Left ventricle myocardium inferior (tissue), 1 donor: ENCODE data around the gene FAM171A2. TPM values are rescaled to one million over a fixed set of nuclear protein-coding genes. Genes with fewer than 3 reads are reported as not detected.
A peak's percentile ranks its signal among the peaks of the same experiment; 100 is the strongest.

ENCODE experiments used
- DNase-seq: peaks from one replicate; pipeline ENCODE4 v3.0.0-alpha.2; 2020
- H3K27ac ChIP-seq: fragments of 200-600 bp; replicated peaks from 2 replicates; pipeline ENCODE4 v1.8.0; 2021
- H3K27me3 ChIP-seq: fragments of 200-600 bp; 2 replicates; pipeline ENCODE4 v1.8.0; 2021; ENCODE audit warnings: low read depth
- H3K36me3 ChIP-seq: fragments of 200-600 bp; 2 replicates; pipeline ENCODE4 v1.8.0; 2021
- H3K4me1 ChIP-seq: fragments of 200-600 bp; 2 replicates; pipeline ENCODE4 v1.8.0; 2021
- H3K4me3 ChIP-seq: fragments of 200-600 bp; 2 replicates; pipeline ENCODE4 v1.8.0; 2021; ENCODE audit warnings: mild to moderate bottlenecking, moderate library complexity
- H3K9me3 ChIP-seq: fragments of 200-600 bp; replicated peaks from 2 replicates; pipeline ENCODE4 v1.8.0; 2021
- CTCF ChIP-seq: fragments of 200-600 bp; IDR thresholded peaks from 2 replicates; pipeline ENCODE4 v1.8.0; 2021; ENCODE audit warnings: antibody characterized with exemption, mild to moderate bottlenecking, borderline replicate concordance
- intact Hi-C: fragments of 100-400 bp; cut with micrococcal nuclease; formaldehyde crosslinking; loops from one replicate; pipeline ENCODE4 v1.11.0; 2022
- total RNA-seq: library from RNA; stranded (reverse); fragmentation: NEBNext Ultra II Directional; extraction: Animal tissue kit (Norgen Biotek cat#: 25700); gene quantifications from one replicate; pipeline ENCODE4 v1.2.1, GENCODE V29; 2021
- donor health status: DM: no; HTN: yes; CAD: no; lungs with severe emphysema.

The FAM171A2 gene
- total RNA-seq, 1 donor from 2014 or later = 0.55 TPM

GRCh38 chr17:44310609-44311376 is 52.9 kb downstream of the FAM171A2 start:
- Histone ChIP-seq H3K4me3 (no peak overlapping the region), H3K4me1 (peaks cover 30% of the 10 kb centered on the region), H3K9me3 (no peaks in the 10 kb centered on the region), H3K27ac (no peak overlapping the region), H3K27me3 (peaks cover 78% of the 10 kb centered on the region), H3K36me3 (no peaks in the 10 kb centered on the region)
- no peak for TF ChIP-seq CTCF
- intact Hi-C loops = no loop called here
- DNase-seq = no peak

GRCh38 chr17:44310188-44310587 is 53.5 kb downstream of the FAM171A2 start:
- Histone ChIP-seq H3K36me3 (no peaks in the 10 kb centered on the region), H3K9me3 (no peaks in the 10 kb centered on the region), H3K4me1 (peaks cover 30% of the 10 kb centered on the region), H3K27me3 (peaks cover 78% of the 10 kb centered on the region), H3K27ac (no peak overlapping the region), H3K4me3 (no peak overlapping the region)
- TF ChIP-seq CTCF = no peak
- no peak for DNase-seq
- intact Hi-C loops = no loop called here

- Histone ChIP-seq H3K9me3 (no peaks in the 10 kb centered on the region), H3K4me1 (peaks cover 23% of the 10 kb centered on the region), H3K36me3 (no peaks in the 10 kb centered on the region), H3K27me3 (peaks cover 78% of the 10 kb centered on the region), H3K27ac (no peak overlapping the region), H3K4me3 (no peak overlapping the region)
- no peak for TF ChIP-seq CTCF
- intact Hi-C loops = no loop called here
- DNase-seq = no peak
Observed at GRCh38 chr17:44309472-44309871, 54.2 kb downstream of the FAM171A2 start.

- no peak for TF ChIP-seq CTCF
Observed at GRCh38 chr17:44308865-44309264, 54.8 kb downstream of the FAM171A2 start.

GRCh38 chr17:44308320-44308818 is 55.3 kb downstream of the FAM171A2 start, which contains the start of gene RUNDC3A:
Gene RUNDC3A, plus strand, starts transcription at chr17:44308601. Its CDS starts 232 bp downstream, at chr17:44308833.
- peak; percentile 85 for DNase-seq
- H3K27me3 ChIP-seq = peaks cover 78% of the 10 kb centered on the region
- H3K36me3 ChIP-seq = no peaks in the 10 kb centered on the region
- no peak for TF ChIP-seq CTCF
- intact Hi-C loops = no loop called here
- peaks cover 21% of the 10 kb centered on the region for H3K4me1 ChIP-seq
- peak within 1 kb of the TSS; percentile 73 for H3K4me3 ChIP-seq
- no peak within 1 kb of the TSS for H3K27ac ChIP-seq
- no peaks in the 10 kb centered on the region for H3K9me3 ChIP-seq

More at GRCh38 chr17:44308865-44309264, 54.8 kb downstream of the FAM171A2 start:
- H3K27ac ChIP-seq = no peak overlapping the region
- H3K9me3 ChIP-seq = no peaks in the 10 kb centered on the region
- no peaks in the 10 kb centered on the region for H3K36me3 ChIP-seq
- peaks cover 78% of the 10 kb centered on the region for H3K27me3 ChIP-seq
- no peak for DNase-seq
- H3K4me1 ChIP-seq = peaks cover 21% of the 10 kb centered on the region
- intact Hi-C loops = no loop called here
- H3K4me3 ChIP-seq = peak overlapping the region; percentile 73
